Stimulated activated CD4-positive, alpha-beta T cell treated with anti-CD3 and anti-CD28 coated beads, Interleukin-2, amount 100 ng/mL, for 24 hours (primary cell): Measurements from ENCODE around the gene DYRK1A.
A peak's percentile ranks its signal among the peaks of the same experiment; 100 is the strongest.

ENCODE experiments used
- DNase-seq, 2 donors: peaks; one replicate each; pipeline ENCODE4 v3.0.0-alpha.2; 2020

The DYRK1A gene

GRCh38 chr21:37554661-37555379 lies 188.2 kb downstream of the DYRK1A start:
- DNase-seq: no peak

DNA sequence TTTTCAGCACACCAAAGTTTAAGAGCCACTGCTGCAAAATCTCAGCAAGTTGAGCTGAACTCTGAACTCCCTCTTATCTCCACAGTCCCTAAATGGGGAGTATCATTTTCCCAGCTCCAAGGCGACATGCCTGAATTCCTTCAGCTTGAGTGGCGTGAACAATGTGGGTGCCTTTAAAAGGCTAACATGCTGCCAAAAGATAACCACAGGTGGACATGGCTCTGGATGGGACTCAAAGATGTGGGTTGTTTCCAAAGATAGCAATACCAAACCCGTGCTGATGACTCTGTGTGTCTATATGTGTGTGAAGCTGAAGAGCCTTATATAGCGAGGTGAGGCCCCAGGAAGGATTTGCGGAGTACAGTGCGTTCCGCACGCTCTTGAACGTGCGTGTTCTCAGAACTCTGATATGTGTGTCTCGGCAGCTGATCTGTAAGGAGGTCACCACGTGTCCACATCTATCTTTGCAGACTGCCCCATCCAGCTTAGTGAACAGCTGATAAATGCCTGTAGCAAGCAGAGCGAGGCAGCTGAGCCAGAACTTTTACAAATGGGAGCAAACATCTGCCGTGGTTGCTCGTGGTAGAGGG lies 189.2 kb downstream of the DYRK1A start:
- DNase-seq: no peak

DNA sequence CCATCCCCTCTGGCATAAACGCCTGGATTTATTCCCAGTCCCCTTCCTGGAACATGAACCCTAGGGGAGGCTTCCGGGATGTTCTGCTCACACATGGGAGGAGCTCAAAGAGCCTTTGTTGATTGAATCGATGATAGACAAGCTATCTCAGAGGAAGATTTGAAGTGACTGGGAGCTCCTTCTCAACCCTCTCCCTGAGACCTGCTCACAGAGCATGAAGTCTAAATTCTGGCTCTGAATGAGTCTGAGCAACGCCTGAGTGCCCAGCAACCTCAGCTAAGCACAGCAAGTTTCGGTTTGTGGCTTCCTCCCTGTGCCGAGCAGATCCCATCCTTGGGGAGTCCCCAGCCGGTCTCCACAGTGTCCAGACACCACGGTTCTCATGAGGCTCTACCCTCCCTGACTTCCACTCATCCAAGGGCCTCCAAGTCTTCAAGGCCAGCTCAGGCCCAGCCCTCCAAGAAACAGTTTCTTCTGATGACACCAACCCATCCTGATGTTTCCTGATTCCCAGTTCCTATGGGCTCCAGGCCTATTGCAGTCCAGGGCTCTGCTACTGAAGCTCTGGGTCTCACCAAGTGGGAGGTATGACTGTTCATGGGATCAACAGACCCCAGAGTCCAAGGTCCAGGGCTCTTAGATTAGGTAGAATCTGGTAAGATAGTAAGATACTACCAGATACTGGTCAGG lies 190.8 kb downstream of the DYRK1A start:
- DNase-seq: no peak

- no peak for DNase-seq
These were observed 192.2 kb downstream of the DYRK1A start for GRCh38 chr21:37558676-37559211.

GRCh38 chr21:37560385-37560784 lies 193.8 kb downstream of the DYRK1A start:
- no peak for DNase-seq

- DNase-seq: no peak
These were observed 194.9 kb downstream of the DYRK1A start for GRCh38 chr21:37561506-37561905.

GRCh38 chr21:37561941-37562919 lies 195.7 kb downstream of the DYRK1A start:
- no peak for DNase-seq

- no peak for DNase-seq
These were observed 196.5 kb downstream of the DYRK1A start for GRCh38 chr21:37562920-37563640.

DNA sequence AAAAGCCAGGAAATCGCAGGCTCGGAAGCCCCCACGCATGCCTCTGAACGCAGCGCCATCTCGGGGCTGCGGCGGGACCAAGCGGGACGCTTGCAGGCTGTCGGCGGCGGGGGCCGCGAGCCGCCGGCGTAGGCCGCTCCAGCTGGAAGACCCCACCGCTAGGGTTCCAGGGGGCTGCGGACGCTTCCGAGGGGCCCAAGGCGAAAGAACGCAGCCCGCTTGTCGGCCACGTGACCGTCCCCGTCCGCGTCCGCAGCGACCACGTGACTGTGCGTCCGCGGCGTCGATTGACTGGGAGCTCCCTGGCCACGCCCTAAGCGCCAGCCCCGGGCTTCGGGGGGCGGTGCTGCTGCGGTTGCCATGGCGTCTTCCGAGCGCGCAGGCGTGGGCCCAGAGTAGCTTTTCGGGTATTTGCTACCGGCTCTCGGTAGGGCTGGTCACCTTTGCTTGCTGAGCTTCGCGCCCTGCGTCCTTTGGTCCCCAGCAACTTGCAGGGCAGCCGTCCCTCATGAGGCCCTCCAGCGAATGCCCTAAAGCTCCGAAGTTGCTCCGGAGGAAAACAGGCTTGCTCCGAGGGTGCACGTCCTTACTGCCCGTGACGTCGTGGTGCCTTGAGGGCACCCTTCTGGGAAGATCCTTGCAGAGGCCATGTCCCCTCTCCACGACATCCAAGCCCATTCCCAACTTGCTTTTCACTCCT lies 197.2 kb downstream of the DYRK1A start:
- peak; percentile 89 to 92 for DNase-seq

DNA sequence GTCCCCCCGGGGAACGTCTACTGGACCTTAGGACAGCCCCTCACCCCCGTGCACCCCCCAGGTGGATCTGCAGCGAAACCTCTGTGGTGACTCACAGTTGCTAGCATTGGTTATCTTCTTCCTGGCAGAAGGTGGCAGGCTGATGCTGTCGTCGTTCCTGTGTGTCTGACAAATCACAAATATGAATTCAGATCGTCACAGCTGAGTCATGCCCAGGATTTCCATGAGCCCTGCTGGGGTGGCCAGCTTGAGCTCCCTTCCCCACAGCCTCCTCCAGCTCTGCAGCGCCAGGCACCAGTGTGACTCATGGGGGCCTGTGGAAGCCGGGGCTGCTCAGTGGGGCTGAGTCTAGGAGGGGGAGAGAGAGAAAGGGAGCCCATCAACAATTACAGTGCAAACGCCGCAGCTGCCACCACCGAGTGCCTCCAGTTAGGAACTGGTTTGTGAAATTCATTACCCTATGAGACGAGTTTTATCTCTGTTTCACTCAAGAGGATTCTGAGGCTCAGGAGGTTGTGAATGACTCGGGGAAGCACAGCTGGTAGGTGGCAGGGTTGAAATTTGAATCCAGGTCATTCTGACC lies 197.9 kb downstream of the DYRK1A start:
- DNase-seq: peak; percentile 86 to 88

GRCh38 chr21:37564924-37565529 lies 198.5 kb downstream of the DYRK1A start:
- no peak for DNase-seq

GRCh38 chr21:37565530-37566223 lies 199.1 kb downstream of the DYRK1A start:
- no peak for DNase-seq

DNA sequence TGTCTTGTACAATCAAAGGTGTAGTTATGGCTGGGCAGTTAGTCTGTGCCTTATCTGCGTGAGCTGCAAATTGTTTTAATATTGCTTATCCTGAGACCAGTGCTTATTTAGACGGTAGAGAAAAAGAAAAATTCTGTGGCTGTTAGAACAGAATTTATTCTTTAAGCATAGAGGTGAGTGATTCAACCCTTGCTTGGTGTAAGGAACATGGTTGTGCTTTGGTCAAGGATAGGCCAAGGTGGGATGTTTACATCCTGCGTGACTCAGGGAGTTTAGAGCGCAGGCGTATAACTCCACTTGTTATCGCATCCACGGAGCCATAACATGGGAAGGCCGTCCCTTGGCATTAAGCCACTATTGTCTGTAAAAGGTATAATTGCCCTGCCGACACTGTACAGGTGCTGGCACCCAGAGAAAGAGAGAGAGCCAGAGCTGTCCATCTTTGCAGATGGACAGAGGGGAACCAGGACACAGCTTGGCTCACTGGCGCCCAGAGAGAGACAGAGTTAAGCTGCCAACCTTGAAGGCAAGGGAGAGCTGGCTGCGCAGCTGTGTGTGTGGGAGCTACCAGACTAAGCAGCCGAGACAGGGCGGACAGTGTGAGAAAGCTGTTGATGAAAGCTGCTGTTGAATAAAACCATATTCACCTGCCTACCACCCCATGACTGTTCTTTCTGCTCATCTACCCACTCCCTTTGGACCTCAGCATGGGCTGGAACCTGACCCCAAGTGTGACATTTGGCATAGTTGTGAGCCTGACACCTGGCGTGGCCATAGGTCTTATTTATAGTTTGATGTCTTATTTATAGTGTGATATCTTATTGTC lies 200.4 kb downstream of the DYRK1A start:
- no peak for DNase-seq

DNA sequence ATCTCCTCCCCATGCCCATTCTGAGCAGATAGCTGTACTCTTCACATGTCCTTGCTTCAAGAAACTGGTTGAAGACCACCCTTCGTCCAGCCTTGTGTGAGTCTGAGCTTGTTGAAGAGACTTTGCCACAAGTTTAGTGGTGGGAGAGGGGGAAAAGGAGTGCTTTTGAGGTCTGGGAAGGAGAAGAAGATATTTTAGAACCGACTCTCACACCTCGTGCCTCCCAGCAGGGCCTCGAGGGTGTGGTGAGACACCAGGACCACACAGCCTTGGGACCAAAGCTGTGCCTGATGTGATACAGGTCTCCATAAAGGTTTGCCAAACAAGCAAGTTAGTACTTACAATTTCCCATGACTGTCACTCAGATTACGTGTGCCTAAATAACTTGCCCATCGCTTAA lies 201.8 kb downstream of the DYRK1A start:
- no peak for DNase-seq

DNA sequence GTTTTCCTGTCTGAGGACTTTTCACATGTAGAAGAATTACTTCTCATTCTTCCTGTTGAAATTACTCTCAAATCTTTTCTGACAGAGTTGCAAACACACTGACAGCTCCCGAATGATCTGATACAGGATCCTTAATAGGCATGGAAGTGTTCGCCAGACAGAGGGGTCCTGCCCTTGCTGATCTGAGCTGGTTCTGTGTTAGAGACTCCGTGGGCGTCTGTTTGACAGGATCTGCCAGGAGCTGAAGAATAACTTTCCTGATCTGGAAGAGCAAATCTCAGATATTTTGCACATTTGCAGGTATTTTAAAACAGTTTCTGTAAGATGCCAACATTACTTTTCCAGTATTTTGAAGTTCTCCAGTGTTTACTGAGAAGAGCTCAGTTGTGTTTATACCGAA lies 202.3 kb downstream of the DYRK1A start:
- DNase-seq: no peak

- no peak for DNase-seq
These were observed 204.9 kb downstream of the DYRK1A start for GRCh38 chr21:37571442-37571841.

DNA sequence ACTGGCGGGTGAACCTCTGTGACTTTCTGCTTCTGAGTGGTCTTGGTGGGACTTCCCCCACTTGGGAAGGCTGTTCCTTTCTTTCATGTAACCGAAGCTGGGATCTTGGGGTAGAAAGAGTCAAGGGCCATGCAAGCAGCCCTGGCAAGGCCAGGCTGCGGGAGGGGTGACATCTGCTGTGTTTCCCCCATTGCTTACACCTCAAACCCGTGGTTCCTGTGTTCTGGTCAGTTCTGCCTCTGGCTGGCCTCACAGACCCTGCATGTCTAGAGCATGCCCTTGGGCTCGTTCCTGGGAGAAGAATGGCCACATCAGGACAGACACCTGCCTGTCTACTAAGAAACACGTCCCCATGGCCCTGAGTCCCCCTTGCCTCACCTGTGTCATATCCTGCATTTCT lies 207.7 kb downstream of the DYRK1A start:
- DNase-seq: no peak

DNA sequence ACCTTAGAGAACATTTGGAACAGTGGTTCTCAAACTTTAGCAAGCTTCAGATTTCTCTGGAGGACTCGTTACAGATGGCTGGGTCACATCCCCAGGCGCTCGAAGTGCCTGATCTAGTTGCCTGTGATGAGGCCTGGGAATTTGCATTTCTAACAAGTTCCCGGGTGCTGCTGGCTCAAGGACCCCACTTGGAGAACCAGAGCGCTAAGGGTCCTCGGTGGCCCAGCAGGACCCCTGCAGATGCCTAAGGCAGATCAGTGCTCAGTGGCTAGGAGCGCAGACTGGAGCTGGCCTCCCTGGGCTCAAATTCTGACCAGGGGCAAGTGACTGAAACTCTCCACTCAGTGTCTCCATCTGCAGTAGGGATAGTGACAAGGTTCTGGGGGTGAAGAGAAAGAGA lies 208.2 kb downstream of the DYRK1A start:
- no peak for DNase-seq

- DNase-seq: no peak
These were observed 209.0 kb downstream of the DYRK1A start for GRCh38 chr21:37575580-37575979.
